GM23248 (cell line): ENCODE results near the gene CGN. TPM values are rescaled to one million over a fixed set of nuclear protein-coding genes. Genes with fewer than 3 reads are reported as not detected.

Experiments used
- DNase-seq: peaks from one replicate; pipeline ENCODE4 v3.0.0-alpha.2; 2015
- H2AFZ ChIP-seq: fragments of 200-600 bp; sonication (generic); 2 replicates; pipeline ENCODE4 v1.6.1; 2016; ENCODE audit warnings: antibody characterized with exemption
- H3F3A ChIP-seq: fragments of 200-600 bp; sonication (generic); 2 replicates; pipeline ENCODE4 v1.6.1; 2016; ENCODE audit warnings: mild to moderate bottlenecking, antibody characterized with exemption, mixed run types; ENCODE audit not compliant: insufficient read depth
- H3K27ac ChIP-seq: fragments of 200-600 bp; sonication (generic); 2 replicates; pipeline ENCODE4 v1.5.1; 2016; ENCODE audit warnings: mild to moderate bottlenecking
- H3K27me3 ChIP-seq: fragments of 200-600 bp; sonication (generic); replicated peaks from 2 replicates; pipeline ENCODE4 v1.6.1; 2016; ENCODE audit warnings: mild to moderate bottlenecking; ENCODE audit not compliant: insufficient read depth
- H3K36me3 ChIP-seq: fragments of 200-600 bp; sonication (generic); 2 replicates; pipeline ENCODE4 v1.6.1; 2016; ENCODE audit warnings: low read depth, mild to moderate bottlenecking
- H3K4me1 ChIP-seq: fragments of 200-600 bp; sonication (generic); 2 replicates; pipeline ENCODE4 v1.6.1; 2016; ENCODE audit warnings: mild to moderate bottlenecking; ENCODE audit not compliant: insufficient read depth
- H3K4me2 ChIP-seq: fragments of 200-600 bp; sonication (generic); one replicate; pipeline ENCODE4 v1.6.1; 2016; ENCODE audit warnings: mild to moderate bottlenecking; ENCODE audit not compliant: unreplicated experiment
- H3K4me3 ChIP-seq: fragments of 200-600 bp; sonication (generic); 2 replicates; pipeline ENCODE4 v1.5.1; 2016; ENCODE audit warnings: mild to moderate bottlenecking
- H3K79me2 ChIP-seq: fragments of 200-600 bp; sonication (generic); 2 replicates; pipeline ENCODE4 v1.6.1; 2016; ENCODE audit warnings: mild to moderate bottlenecking; ENCODE audit not compliant: insufficient read depth
- H3K9ac ChIP-seq: fragments of 200-600 bp; sonication (generic); 2 replicates; pipeline ENCODE4 v1.6.1; 2016; ENCODE audit warnings: mild to moderate bottlenecking
- H3K9me2 ChIP-seq: fragments of 200-600 bp; sonication (generic); 2 replicates; pipeline ENCODE4 v1.6.1; 2016; ENCODE audit warnings: mixed run types, mild to moderate bottlenecking, moderate library complexity; ENCODE audit not compliant: insufficient read depth
- H3K9me3 ChIP-seq: fragments of 200-600 bp; sonication (generic); one replicate; pipeline ENCODE4 v1.6.1; 2017; ENCODE audit warnings: low read depth
- H4K20me1 ChIP-seq: fragments of 200-600 bp; sonication (generic); 2 replicates; pipeline ENCODE4 v1.6.0; 2016; ENCODE audit not compliant: insufficient read depth
- EZH2 ChIP-seq: fragments of 200-600 bp; sonication (generic); IDR thresholded peaks from 2 replicates; pipeline ENCODE4 v1.6.1; 2018; ENCODE audit warnings: antibody characterized with exemption, mild to moderate bottlenecking; ENCODE audit not compliant: insufficient read depth, poor library complexity, severe bottlenecking
- EZH2phosphoT487 ChIP-seq: fragments of 200-600 bp; sonication (generic); IDR thresholded peaks from 2 replicates; pipeline ENCODE4 v1.6.1; 2018; ENCODE audit warnings: antibody characterized with exemption, moderate library complexity, mild to moderate bottlenecking, low read depth; ENCODE audit not compliant: insufficient read depth
- WGBS, 2 experiments: methylation state at CpG; one replicate each; pipeline ENCODE4 v1.1.6; 2015 to 2017; ENCODE audit warnings: low lambda C conversion rate in 2 of 2, low coverage in 1 of 2; ENCODE audit errors: missing lambda C conversion rate in 2 of 2; 5-methylcytosine and 5-hydroxymethylcytosine counted together
- in situ Hi-C: fragments of 300-500 bp; cut with MboI; formaldehyde crosslinking; loops from 2 replicates; pipeline ENCODE4 v1.15.0; 2020
- polyA plus RNA-seq: library from polyadenylated mRNA; unstranded; fragments of >200 nt; fragmentation: Nextera tagmentation; extraction: Ambion mirVana; gene quantifications from 2 replicates; pipeline ENCODE4 v1.2.1, GENCODE V29; 2016
- total RNA-seq: library from RNA; depleted of rRNA; stranded (reverse); fragments of >200 nt; shearing (Covaris generic); gene quantifications from 2 replicates; pipeline ENCODE4 v1.2.3, GENCODE V29; 2014

CGN gene
- total and polyA plus RNA-seq, 2 experiments from 2014 or later = not detected

- no peak overlapping the region for H3K9ac ChIP-seq
Observed at GRCh38 chr1:151512801-151513625, 1.8 kb downstream of the CGN start.

GRCh38 chr1:151513626-151514121, 2.5 kb downstream of the CGN start:
- Histone ChIP-seq H3K9ac (no peak overlapping the region), H3K4me2 (no peak overlapping the region), H3K36me3 (no peaks in the 10 kb centered on the region), H2AFZ (no peak overlapping the region), H3K79me2 (no peaks in the 10 kb centered on the region), H3K4me3 (no peak overlapping the region), H3K9me3 (no peaks in the 10 kb centered on the region), H3F3A (no peaks in the 10 kb centered on the region), H3K27me3 (peaks cover 63% of the 10 kb centered on the region), H3K4me1 (peaks cover 4% of the 10 kb centered on the region), H4K20me1 (no peaks in the 10 kb centered on the region), H3K9me2 (no peaks in the 10 kb centered on the region), H3K27ac (no peak overlapping the region)
- DNase-seq = peak; percentile 23
- in situ Hi-C loops = no loop called here
- whole genome bisulfite sequencing, 2 experiments = 81 to 82% methylated on average over 6 of the region's 6 CpGs
- TF ChIP-seq EZH2 = no peak
- TF ChIP-seq EZH2phosphoT487 = no peak

More at GRCh38 chr1:151512801-151513625, 1.8 kb downstream of the CGN start:
- Histone ChIP-seq H3F3A (no peaks in the 10 kb centered on the region), H3K27me3 (peaks cover 70% of the 10 kb centered on the region), H3K9me3 (no peaks in the 10 kb centered on the region), H4K20me1 (no peaks in the 10 kb centered on the region), H3K36me3 (no peaks in the 10 kb centered on the region), H3K27ac (no peak overlapping the region), H3K4me3 (no peak overlapping the region), H3K9me2 (no peaks in the 10 kb centered on the region), H3K4me1 (peaks cover 4% of the 10 kb centered on the region), H2AFZ (no peak overlapping the region), H3K4me2 (no peak overlapping the region), H3K79me2 (no peaks in the 10 kb centered on the region)
- in situ Hi-C loops = no loop called here
- TF ChIP-seq EZH2 (no peak), EZH2phosphoT487 (no peak)
- 29 to 54% methylated on average over 7 to 8 of the region's 8 CpGs for WGBS, 2 experiments
- DNase-seq = no peak

DNA sequence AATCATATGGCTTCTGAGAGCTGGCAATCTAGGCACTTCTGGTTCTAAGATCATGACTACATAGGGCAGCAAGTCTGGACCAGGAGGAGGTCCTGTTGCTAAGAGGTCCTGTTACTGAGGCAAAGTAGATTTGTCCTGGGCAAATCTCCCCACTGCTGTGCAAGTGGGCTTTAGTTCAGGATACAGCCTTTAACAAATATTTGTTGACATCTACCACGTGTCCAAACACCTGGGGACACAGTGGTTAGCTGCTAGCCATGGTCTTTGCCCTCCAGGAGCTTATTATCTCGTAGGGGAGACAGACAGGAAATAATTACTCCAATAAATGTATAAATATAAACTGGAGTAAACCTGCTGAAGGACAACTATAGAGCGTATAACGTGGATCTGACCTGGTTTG, 3.2 kb downstream of the CGN start:
- Histone ChIP-seq H3K36me3 (no peaks in the 10 kb centered on the region), H4K20me1 (no peaks in the 10 kb centered on the region), H3K4me1 (peaks cover 4% of the 10 kb centered on the region), H3F3A (no peaks in the 10 kb centered on the region), H3K9me3 (no peaks in the 10 kb centered on the region), H3K79me2 (no peaks in the 10 kb centered on the region), H3K27ac (no peak overlapping the region), H2AFZ (no peak overlapping the region), H3K9me2 (no peaks in the 10 kb centered on the region), H3K27me3 (peaks cover 56% of the 10 kb centered on the region), H3K4me2 (no peak overlapping the region), H3K9ac (no peak overlapping the region), H3K4me3 (no peak overlapping the region)
- TF ChIP-seq EZH2 (no peak), EZH2phosphoT487 (no peak)
- no peak for DNase-seq
- in situ Hi-C loops = no loop called here
- WGBS, 2 experiments = 69 to 75% methylated on average over 4 of the region's 4 CpGs

GRCh38 chr1:151515265-151515664, 4.1 kb downstream of the CGN start:
- Histone ChIP-seq H3K36me3 (no peaks in the 10 kb centered on the region), H3K4me1 (peaks cover 5% of the 10 kb centered on the region), H3K4me3 (no peak overlapping the region), H3K9me2 (no peaks in the 10 kb centered on the region), H3K27ac (no peak overlapping the region), H3F3A (no peaks in the 10 kb centered on the region), H3K27me3 (peaks cover 48% of the 10 kb centered on the region), H2AFZ (no peak overlapping the region), H3K9ac (no peak overlapping the region), H3K79me2 (no peaks in the 10 kb centered on the region), H3K9me3 (no peaks in the 10 kb centered on the region), H4K20me1 (no peaks in the 10 kb centered on the region), H3K4me2 (no peak overlapping the region)
- DNase-seq = no peak
- no peak for TF ChIP-seq EZH2phosphoT487
- no peak for TF ChIP-seq EZH2
- in situ Hi-C loops = no loop called here
- whole genome bisulfite sequencing, 2 experiments = 76 to 80% methylated on average over 4 of the region's 4 CpGs
